GM18526 (cell line): ENCODE measurements around the gene FBXL16.

Experiments
- POLR2A ChIP-seq: IDR thresholded peaks from 3 replicates; pipeline ENCODE4 v1.6.1; 2011; ENCODE audit not compliant: insufficient read length; ENCODE audit errors: extremely low read depth

Gene FBXL16

DNA sequence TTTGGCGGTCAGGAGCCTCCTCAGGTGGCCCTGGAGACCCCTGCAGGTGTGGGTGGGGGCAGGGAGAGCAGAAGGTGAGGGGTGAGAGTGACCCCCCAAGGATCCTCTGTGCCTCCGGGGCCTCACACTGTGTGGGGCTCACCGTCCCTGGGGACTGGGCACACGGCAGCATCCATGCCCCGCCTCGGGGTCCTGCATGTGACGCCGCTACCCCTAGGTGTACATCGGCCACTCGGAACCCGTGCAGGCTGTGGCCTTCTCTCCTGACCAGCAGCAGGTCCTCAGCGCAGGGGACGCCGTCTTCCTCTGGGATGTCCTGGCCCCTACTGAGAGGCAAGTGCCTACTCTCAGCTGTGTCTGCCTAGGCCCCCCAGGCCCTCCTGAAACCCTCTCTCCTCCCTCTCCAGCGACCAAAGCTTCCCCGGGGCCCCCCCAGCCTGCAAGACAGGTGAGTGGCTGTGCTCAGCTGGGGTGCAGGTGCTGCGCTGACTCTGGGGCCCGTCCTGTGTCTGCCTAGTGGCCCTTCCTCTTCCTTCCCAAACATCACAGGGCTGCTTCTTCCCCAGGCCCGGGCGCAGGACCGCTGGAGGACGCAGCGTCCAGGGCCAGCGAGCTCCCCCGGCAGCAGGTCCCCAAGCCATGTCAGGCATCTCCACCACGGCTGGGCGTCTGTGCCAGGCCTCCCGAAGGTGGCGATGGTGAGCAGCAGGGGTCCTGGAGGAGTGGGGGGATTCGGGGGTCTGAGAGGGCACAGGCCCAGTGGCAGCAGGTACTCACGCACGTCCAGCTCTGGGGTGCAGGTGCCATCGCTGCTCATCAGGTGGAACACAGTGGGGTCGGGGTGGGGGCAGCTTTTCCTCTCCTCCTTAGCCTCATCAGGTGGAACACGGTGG, 46.7 kb downstream of the FBXL16 start:
- no peak for TF ChIP-seq POLR2A

DNA sequence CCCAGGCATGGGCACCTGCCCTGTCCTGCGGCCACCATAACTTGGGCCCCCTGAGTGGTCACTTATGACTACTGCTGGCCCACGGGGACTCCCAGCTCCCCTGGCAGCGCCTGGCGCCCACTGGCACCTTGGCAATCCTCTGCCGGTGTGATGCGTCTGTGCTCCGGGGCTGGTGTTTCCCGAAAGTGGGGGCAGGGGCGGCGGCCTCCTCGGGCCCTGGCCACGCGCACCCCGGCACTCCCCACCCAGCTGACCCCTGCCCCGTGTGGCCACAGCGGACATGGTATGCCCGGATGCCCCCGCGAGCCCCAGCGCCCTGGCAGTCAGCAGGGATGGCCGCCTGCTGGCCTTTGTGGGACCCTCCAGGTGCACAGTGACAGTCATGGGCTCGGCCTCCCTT, 48.1 kb downstream of the FBXL16 start:
- no peak for TF ChIP-seq POLR2A

DNA sequence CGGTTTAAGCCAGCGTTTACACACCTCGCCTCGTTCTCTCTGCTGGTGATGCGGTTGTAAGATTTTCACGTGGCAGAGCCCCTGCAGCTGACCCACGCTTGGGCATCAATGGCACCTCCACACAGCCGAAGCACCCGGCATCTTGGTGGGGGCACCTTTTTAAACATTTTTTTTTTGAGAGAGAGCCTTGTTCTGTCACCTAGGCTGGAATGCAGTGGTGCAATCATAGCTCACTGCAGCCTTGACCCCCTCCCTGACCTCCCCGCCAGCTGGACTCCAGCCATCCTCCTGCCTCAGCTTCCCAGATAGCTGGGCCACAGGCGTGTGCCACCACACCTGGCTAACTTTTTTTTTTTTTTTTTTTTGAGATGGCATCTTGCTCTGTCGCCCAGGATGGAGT, 51.6 kb downstream of the FBXL16 start:
- no peak for TF ChIP-seq POLR2A

DNA sequence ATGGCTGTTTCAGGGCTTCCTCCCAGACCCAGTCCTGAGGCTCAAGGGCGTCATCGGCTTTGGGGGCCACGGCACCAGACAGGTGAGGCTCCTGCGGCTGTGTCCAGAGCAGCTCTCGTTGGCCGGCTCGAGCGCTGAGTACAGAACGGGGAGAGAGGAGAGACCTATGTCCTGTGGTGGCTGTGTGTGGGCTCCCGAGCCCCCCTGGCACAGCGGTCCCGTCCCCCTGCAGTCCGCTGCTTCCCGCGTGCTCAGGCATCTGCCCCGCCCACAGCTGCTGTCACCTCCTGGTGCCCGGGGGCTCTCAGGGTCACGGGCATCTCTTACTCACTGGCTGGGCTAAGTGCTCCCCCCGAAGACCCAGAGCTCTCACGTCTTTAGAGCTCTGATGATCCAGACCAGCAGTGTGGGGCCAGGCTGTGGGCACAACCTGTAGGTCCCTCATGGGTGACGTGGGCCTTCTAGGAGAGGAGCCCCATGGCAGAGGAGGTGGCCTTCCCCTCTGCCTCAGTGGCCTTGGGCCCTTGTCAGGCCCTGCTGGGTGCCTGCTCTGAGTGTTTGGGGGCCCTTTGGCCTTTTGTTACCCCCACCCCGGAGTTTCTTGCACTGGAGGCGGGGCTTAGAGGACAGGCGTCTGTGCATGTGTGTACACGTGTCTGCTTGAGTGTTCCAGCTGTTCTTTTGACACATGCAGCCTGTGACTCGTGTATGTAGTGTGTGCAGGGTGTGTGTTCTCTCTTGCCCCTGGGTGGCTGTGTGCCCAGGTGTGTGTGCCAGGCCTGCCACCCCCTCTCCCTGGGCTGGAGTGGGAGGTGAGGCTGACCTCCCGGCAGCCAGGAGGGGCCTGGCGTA, 52.9 kb downstream of the FBXL16 start:
- TF ChIP-seq POLR2A = no peak

DNA sequence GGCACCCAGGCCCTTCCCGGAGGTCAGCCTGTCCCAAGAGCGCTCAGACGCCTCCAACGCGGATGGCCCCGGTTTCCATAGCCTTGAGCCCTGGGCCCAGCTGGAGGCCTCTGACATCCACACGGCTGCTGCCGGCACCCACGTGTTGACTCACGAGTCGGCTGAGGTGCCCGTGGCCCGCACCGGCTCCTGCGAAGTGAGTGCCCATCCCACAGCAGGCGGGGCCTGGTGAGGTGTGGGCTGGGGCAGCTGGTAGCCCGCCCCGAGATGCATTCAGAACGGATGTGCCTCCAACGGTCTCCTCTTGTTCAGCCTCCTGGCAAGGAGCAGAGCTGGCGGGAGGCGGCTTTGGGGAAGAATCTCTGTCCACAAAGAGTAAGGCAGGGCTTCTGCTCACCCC, 53.8 kb downstream of the FBXL16 start:
- TF ChIP-seq POLR2A = no peak

DNA sequence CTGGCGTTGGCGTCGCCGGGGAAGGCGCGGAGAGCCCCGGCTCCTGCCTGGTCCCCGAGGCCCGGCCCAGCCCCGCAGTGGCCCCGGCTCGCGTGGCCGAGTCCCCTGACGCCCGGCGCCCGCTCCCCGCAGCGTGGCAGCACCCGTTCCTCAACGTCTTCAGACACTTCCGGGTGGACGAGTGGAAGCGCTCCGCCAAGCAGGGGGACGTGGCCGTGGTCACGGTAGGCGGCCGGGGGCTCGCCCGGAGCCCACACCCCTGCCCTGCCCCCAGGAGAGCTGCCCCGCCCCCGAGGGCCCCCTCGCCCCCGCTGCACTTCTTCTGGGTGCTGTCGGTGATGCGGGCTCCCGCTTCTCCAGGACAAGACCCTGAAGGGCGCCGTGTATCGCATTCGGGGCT, 56.0 kb downstream of the FBXL16 start:
- TF ChIP-seq POLR2A = no peak

DNA sequence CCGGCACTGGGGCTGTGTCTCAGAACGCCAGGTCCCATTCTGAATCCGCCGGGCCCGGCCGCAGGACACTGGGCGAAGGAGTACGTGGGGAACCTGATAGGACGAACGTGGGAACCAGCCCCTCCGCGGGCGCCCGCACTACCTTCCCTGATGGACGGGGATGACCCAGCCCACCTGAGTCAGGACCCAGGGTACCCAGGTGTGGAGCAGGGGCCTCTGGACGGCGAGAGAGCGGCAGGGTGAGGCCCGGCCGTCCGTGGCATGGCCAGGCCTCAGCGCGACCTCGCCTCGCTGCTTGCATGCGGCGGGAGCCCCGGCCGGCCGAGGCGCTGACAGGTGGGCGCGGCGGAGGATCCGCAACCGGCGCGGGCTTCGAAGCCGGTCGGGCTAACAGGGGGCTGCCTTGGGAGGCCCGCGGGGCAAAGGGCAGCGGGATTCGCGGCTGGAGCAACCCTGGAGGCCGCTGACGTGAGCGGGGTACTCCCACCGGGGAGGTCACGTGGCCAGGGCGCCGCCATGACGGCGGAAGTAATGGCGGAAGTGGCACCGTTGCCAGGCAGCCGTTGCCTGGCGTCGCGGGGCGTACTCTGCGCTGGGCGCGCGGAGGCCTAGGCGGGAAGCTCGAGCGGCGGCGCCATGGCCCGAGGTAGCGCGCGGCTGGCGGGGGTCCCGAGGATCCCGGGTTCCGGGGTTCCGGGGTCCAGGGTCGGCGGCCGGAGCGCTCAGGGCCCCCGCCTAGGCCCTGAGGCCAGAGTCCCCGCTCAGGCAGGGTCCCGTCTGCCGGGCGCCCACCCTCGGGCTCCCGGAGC, 56.6 kb downstream of the FBXL16 start, which contains the start of gene WDR90:
TSS of gene WDR90 (plus strand) at position 585 of the 809 bp plus-strand sequence. CDS start at position 637, 52 bp downstream.
- TF ChIP-seq POLR2A = peak; percentile 61

DNA sequence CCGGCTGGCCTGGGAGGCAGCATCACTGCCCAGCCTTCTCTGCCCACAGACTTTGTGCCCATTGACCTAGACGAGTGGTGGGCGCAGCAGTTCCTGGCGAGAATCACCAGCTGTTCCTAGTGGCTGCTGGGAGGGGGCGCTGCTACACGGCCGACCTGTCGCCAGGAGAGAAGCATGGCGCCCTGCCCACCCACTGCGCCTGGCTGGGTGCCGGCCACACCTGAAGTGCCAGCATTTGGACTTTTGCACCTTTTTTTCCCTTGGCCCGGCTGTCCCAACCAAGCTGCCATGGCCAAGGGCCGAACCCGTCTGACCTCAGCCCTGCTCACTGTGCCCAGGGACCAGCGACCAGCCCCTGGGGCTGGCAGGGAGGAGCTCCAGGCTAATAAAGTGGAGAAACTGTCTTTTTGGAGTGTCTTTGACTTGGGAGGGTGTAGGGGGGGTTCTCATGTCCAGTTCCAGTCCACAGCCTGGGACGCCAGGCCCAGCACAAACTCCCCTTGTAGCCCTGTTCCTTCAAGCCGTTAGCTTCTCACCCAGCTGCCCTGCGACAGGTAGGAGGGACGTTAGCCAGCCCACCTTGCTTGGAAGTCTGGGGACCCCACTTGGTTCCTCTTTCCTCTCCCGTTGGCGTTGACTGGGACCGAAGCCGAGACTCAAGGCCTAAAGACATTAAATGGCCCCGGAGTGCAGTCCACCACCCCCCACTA, 57.4 kb downstream of the FBXL16 start:
- no peak for TF ChIP-seq POLR2A

DNA sequence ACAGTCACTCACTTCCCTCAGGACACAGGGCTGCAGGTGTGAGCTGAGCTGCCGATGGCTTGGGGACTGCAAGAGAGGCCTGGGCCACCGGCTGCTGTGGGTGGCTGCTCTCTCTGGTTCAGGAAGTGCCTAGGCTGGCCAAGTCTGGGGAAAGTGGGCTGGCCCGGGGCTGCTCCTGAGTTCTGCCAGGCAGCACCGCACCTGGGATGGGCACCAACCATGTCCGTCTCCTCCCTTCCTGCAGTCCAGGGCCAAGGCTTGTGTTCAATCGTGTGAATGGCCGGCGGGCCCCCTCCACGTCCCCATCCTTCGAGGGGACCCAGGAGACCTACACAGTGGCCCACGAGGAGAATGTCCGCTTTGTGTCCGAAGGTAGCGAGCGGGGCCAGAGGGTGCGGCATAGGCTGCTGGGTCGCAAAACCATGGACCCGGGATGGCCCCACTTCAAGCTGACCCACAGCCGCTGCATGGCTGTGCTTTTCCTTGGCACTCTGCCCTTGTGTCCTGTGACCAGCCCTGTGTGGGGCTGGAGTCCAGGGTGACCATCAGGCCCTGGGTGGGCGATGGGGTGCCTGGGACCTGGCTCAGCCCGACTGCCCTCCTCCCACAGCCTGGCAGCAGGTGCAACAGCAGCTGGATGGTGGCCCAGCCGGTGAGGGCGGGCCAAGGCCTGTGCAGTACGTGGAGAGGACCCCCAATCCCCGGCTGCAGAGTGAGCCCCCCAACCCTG, 58.3 kb downstream of the FBXL16 start:
- TF ChIP-seq POLR2A = no peak

DNA sequence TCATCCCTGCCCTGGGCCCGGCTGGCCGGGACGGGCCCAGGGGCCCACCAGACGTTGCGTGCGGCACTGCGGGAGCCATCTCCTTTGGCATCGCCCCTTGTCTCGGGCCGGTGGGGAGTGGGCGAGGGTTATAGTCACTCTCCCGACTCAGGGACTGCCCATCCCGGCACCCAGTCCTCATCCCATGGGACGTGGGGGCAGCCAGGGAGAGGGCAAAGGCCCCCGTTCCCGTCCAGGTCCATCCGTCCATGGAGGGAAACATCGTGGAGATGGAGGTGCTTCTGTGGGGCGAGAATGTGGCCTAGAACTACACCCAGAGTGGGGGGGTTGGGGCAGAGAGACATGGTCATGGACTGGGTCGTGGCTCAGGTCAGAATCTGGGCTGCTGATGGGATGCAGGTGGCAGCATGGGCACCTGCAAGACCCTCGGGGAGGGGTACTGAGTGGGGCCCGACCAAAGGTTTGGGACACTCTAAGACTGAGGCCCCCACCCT, 58.9 kb downstream of the FBXL16 start:
- TF ChIP-seq POLR2A = no peak

DNA sequence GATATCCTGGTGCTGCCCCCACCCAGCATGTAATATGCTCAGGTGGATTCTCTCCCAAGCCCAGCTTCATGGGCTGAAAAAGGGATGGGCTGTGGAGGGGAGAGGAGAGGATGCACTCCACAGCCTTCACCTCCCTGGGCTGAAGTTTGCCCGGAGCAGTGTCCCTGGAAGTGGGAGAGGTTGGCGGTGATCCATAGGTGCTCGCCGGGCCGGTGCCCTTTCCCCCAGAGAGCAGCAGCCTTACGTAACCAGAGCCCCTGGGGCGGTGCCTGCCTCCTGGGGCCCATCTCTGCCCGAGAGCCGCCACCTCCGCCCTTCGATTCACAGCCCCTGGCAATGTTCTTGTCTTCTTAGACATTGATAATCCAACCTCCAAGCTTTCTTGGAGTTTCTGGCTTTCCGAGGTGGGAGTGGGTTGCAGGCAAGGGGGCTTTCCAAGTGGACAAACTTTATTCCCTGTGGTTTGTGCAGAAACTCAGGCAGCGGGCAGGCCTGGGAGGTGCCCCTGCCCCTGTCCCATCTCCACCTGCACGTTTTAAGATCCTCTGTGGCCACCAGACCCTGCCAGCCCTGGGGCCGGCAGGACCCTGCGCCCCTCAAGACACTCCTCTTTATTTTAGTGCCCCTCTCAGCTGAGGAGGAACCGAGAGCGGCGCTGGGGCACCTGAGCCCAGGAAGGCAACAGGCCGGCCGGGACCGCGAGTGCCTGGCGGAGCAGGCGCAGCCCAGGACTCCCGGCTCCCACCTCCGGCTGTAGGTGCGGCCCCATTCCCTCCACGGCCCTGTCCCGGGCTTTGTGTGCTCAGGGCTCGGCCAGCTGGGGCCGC, 59.5 kb downstream of the FBXL16 start:
- TF ChIP-seq POLR2A = no peak

DNA sequence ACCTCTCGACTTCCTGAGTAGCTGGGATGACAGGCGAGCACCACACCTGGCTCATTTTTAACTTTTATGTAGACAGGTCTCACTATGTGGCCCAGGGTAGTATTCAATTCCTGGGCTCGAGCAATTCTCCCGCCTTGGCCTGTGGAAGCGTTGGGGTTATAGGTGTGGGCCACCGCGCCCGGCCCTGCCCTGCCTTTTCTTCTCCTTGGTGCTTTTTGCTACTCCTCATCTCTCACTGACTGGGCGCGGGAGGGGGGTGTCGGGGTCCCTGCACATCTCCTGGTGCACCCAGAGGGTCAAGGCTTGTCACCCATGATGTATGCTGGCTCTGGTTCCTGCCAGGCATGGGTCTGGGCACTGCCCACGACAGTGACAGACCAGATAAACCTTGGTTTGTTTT, 61.0 kb downstream of the FBXL16 start:
- no peak for TF ChIP-seq POLR2A

DNA sequence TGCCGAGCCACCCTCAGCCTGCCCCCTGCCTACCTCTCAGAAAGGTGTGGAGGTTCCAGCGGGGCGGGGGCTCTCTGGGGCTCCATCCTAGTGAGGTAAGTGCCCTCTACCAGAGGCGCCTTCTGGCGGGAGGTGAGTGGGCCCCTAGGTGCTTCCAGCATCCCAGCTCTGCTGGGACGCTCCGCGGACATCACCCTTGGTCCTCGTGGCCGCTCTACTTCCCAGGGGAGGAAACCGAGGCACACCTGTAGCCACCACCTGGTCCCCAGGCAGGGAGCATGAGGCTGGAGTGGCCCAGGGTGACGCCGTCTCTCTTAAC, 62.6 kb downstream of the FBXL16 start:
- TF ChIP-seq POLR2A = no peak
